GM19372 (cell line): ENCODE data around the gene PPM1E.
"Not testable (repeated sequence)": the region's sequence is repeated elsewhere in the genome, so short reads cannot be mapped to it uniquely, and the experiment has no call there.

Experiments used
- ATAC-seq: cut with Tn5 transposase; IDR thresholded peaks from one replicate; pipeline ENCODE4 v1.9.1; 2021; ENCODE audit warnings: mild to moderate bottlenecking, low read depth, moderate library complexity; ENCODE audit not compliant: unreplicated experiment

The PPM1E gene

DNA sequence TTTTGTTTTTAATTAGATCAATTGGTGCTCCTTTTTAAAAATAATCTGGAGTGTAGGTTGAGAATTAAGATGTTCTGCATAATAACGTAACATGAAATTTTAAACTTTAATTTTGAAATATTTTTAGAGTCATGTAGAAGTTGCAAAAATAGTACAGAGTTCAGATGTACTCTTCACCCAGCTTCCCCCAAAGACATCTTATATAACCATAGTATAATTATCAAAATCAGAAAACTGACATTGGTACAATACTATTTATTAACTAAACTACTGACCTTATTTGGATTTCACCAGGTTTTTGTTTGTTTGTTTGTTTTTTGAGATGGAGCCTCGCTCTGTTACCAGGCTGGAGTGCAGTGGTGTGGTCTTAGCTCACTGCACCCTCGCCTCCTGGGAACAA lies 76.9 kb downstream of the PPM1E start:
- no peak for ATAC-seq

- ATAC-seq: no peak
Observed at GRCh38 chr17:58837699-58838098, 82.0 kb downstream of the PPM1E start.

GRCh38 chr17:58840820-58841612 lies 85.4 kb downstream of the PPM1E start:
- no peak for ATAC-seq

DNA sequence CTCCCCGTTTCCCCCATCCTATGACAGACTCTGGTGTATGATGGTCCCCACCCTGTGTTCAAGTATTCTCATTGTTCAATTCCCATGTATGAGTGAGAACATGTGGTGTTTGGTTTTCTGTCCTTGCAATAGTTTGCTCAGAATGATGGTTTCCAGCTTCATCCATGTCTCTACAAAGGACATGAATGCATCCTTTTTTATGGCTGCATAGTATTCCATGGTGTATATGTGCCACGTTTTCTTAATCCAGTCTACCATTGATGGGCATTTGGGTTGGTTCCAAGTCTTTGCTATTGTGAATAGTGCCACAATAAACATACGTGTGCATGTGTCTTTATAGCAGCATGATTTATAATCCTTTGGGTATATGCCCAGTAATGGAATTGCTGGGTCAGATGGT lies 90.8 kb downstream of the PPM1E start:
- not testable (repeated sequence) for ATAC-seq

GRCh38 chr17:58850106-58850505 lies 94.5 kb downstream of the PPM1E start:
- not testable (repeated sequence) for ATAC-seq

DNA sequence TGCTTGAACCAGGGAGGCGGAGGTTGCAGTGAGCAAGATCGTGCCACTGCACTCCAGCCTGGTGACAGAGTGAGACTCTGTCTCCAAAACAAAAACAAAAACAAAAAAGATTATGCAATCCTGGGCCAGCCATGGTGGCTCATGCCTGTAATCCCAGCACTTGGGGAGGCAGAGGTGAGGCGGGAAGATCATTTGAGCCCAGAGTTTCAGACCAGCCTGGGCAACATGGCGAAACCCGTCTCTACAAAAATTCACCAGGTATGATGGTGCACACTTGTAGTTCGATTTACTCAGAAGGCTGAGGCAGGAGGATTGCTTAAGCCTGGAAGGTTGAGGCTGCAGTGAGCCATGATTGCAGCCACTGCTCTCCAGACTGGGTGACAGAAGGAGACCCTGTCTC lies 109.6 kb downstream of the PPM1E start:
- no peak for ATAC-seq

GRCh38 chr17:58870747-58871146 lies 115.1 kb downstream of the PPM1E start:
- ATAC-seq: no peak

- ATAC-seq: no peak
Observed at GRCh38 chr17:58873926-58874325, 118.3 kb downstream of the PPM1E start.

DNA sequence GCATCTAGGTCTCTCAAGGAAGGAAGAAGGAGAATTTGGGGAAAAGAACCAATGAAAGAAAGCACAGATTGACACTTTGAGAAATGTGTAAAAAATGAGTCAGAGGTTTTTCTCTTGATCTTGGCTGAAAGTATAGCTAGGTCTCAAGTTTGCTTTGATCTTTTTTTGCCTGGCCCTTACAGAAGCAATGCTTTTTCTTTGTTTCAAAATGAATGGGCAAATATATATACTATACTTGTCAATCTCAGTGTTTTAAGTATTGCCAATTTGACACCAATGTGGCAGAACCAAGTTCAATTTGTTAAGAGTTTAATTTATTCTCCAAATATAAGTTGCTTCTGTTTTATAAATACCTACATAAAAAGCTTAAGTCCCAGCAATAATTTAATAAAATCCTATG lies 119.6 kb downstream of the PPM1E start:
- ATAC-seq: no peak

GRCh38 chr17:58884161-58884560 lies 128.5 kb downstream of the PPM1E start:
- no peak for ATAC-seq

- ATAC-seq: no peak
Observed at GRCh38 chr17:58886514-58886913, 130.9 kb downstream of the PPM1E start.

GRCh38 chr17:58889928-58890327 lies 134.3 kb downstream of the PPM1E start:
- no peak for ATAC-seq

- no peak for ATAC-seq
Observed at GRCh38 chr17:58899191-58899590, 143.5 kb downstream of the PPM1E start.

DNA sequence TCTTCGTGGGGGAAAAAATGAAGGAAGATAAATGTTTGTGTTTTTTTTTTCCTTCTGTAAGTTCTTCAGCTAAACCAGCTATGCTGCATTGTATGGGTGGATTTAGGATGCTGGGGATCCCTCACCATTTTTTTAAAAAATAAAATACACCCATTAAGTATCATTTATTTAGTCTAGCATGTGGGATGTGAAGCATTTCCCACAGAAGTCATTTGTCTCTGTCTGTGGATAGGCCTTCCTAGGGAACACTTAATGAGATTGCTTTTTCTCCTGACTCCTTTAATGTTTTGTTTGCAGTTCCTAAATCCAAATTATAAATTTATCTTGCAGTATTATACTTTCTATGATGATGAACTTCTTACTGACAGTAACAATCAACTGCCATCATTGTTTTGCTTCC lies 146.7 kb downstream of the PPM1E start:
- no peak for ATAC-seq

- no peak for ATAC-seq
Observed at GRCh38 chr17:58911741-58912343, 156.2 kb downstream of the PPM1E start.

GRCh38 chr17:58913552-58913951 lies 157.9 kb downstream of the PPM1E start:
- ATAC-seq: no peak

DNA sequence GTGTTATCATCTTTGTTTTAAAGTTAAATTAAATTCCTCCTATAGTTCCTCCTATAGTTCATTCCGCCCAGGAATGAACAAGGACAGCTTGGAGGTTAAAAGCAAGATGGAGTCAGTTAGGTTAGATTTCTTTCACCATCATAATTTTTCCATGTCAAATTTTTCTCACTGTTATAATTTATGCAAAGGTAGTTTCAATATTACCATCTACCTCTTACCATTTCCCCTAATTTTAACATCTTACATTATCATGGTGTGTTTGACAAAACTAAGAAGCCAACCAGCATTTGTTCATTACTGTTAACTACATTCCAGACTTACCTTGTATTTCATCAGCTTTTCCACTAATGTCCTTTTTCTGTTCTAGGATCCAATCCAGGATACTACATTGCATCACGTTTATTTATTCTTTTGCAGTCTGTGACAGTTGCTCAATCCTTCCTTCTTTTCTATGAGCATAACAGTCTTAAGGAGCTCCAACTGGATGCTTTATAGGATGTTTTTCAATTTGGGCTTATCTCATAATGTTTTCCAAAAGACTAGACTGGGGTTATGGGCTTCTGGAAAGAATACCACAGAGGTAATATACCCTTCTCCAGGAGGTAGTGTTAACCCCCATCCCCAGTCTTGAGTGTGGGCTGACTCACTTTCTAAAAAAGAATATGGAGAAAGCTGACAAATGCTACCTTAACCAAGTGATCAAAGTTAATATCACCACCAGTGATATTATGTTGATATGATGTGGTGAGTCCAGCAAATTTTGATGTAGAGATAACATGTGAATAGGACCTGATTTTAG lies 158.5 kb downstream of the PPM1E start:
- no peak for ATAC-seq

- ATAC-seq: no peak
Observed at GRCh38 chr17:58917228-58917627, 161.6 kb downstream of the PPM1E start.

GRCh38 chr17:58918072-58918471 lies 162.4 kb downstream of the PPM1E start:
- no peak for ATAC-seq

DNA sequence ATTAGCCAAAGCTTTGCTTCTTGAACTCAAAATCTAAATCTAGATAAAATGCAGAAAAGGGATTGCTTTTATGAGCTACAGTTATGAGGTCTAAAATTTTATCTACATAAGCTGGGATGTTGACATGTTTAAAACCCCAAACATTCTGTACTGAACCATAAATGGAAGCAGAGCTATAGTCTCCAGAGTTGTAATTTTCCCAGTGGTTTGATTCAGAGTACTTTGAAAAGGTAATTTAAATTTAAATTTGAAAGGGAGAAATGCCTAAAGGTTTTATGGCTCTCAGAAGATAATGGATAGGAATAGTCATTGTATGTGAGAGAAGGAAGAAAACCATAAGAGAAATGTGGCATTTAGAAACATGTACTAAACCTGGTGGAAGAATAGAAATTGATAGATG lies 163.2 kb downstream of the PPM1E start:
- ATAC-seq: no peak

- no peak for ATAC-seq
Observed at GRCh38 chr17:58920773-58921172, 165.1 kb downstream of the PPM1E start.
